ENCODE measurements around the gene TMEM125.

TMEM125 gene

GRCh38 chr1:43312212-43312623, 42.4 kb downstream of the TMEM125 start:
- H2BK12ac ChIP-seq (ENCODE audit: low read length): peak overlapping the region; percentile 1
- no peak overlapping the region for H2AFZ ChIP-seq (ENCODE audit: low read length)
- H3K4me2 ChIP-seq (ENCODE audit: insufficient read depth, low read length, poor library complexity, severe bottlenecking): no peak overlapping the region
- no peak overlapping the region for H3K9ac ChIP-seq (ENCODE audit: low read depth, low read length, poor library complexity)
- no peaks in the 10 kb centered on the region for H3K27me3 ChIP-seq (ENCODE audit: control insufficient read depth in 3 of 3, insufficient read depth in 3 of 3, low read depth in 1 of 3, low read length in 3 of 3)
- no peaks in the 10 kb centered on the region for H3K9me3 ChIP-seq (replicated peaks in 1 of 2; ENCODE audit: control insufficient read depth in 2 of 2, insufficient read depth in 1 of 2, low read depth in 1 of 2, low read length in 2 of 2)
- H3K14ac ChIP-seq (ENCODE audit: low read length): no peak overlapping the region
- no peak overlapping the region for H2BK120ac ChIP-seq (ENCODE audit: low read depth, low read length)
- peak overlapping the region; percentile 6 for H2BK15ac ChIP-seq (ENCODE audit: low read length)
- peak overlapping the region; percentile 65 for H2AK5ac ChIP-seq (ENCODE audit: low read depth, low read length)
- no peaks in the 10 kb centered on the region for H3K79me1 ChIP-seq (ENCODE audit: low read depth, low read length)
- no CpG with 5 or more reads among the region's 19 CpGs for WGBS, 2 donors (ENCODE audit: extremely low coverage in 2 of 2, insufficient read length in 2 of 2, insufficient replicate concordance in 1 of 2)
- no peak overlapping the region for H3K23ac ChIP-seq (ENCODE audit: low read depth, low read length, poor library complexity)
- H3K36me3 ChIP-seq (replicated peaks in 1 of 2; ENCODE audit: control insufficient read depth in 2 of 2, insufficient read depth in 2 of 2, low read length in 2 of 2): no peaks in the 10 kb centered on the region
- no peak overlapping the region for H4K91ac ChIP-seq (ENCODE audit: low read depth, low read length, poor library complexity)
- no peak overlapping the region for H3K4ac ChIP-seq (ENCODE audit: low read length)
- DNase-seq (ENCODE audit: low spot score): no peak
- H3K4me1 ChIP-seq (ENCODE audit: control insufficient read depth in 2 of 2, insufficient read depth in 1 of 2, low read depth in 1 of 2, low read length in 2 of 2): no peaks in the 10 kb centered on the region
- H3K4me3 ChIP-seq (ENCODE audit: low read length in 2 of 2): no peak overlapping the region
- H3K27ac ChIP-seq (replicated peaks; ENCODE audit: low read length): no peak overlapping the region
- H3K18ac ChIP-seq (ENCODE audit: low read length): no peak overlapping the region
- no peak overlapping the region for H4K8ac ChIP-seq (ENCODE audit: low read depth, low read length)
- H2BK5ac ChIP-seq (ENCODE audit: low read length): no peak overlapping the region

GRCh38 chr1:43312663-43313515, 43.1 kb downstream of the TMEM125 start:
- no peaks in the 10 kb centered on the region for H3K27me3 ChIP-seq (ENCODE audit: control insufficient read depth in 3 of 3, insufficient read depth in 3 of 3, low read depth in 1 of 3, low read length in 3 of 3)
- H2BK12ac ChIP-seq (ENCODE audit: low read length): no peak overlapping the region
- H2AK5ac ChIP-seq (ENCODE audit: low read depth, low read length): peak overlapping the region; percentile 65
- no peak overlapping the region for H3K14ac ChIP-seq (ENCODE audit: low read length)
- H2BK120ac ChIP-seq (ENCODE audit: low read depth, low read length): no peak overlapping the region
- H3K79me1 ChIP-seq (ENCODE audit: low read depth, low read length): no peaks in the 10 kb centered on the region
- no peak overlapping the region for H3K4ac ChIP-seq (ENCODE audit: low read length)
- H4K91ac ChIP-seq (ENCODE audit: low read depth, low read length, poor library complexity): no peak overlapping the region
- H3K23ac ChIP-seq (ENCODE audit: low read depth, low read length, poor library complexity): no peak overlapping the region
- H3K27ac ChIP-seq (replicated peaks; ENCODE audit: low read length): no peak overlapping the region
- no peaks in the 10 kb centered on the region for H3K9me3 ChIP-seq (replicated peaks in 1 of 2; ENCODE audit: control insufficient read depth in 2 of 2, insufficient read depth in 1 of 2, low read depth in 1 of 2, low read length in 2 of 2)
- no peak overlapping the region for H2BK15ac ChIP-seq (ENCODE audit: low read length)
- peak overlapping the region in 1 of 2 donors; percentile 49 for H3K4me3 ChIP-seq (ENCODE audit: low read length in 2 of 2)
- peak overlapping the region; percentile 58 for H3K18ac ChIP-seq (ENCODE audit: low read length)
- no peak overlapping the region for H3K9ac ChIP-seq (ENCODE audit: low read depth, low read length, poor library complexity)
- no peak for DNase-seq (ENCODE audit: low spot score)
- no peak overlapping the region for H2AFZ ChIP-seq (ENCODE audit: low read length)
- H3K4me2 ChIP-seq (ENCODE audit: insufficient read depth, low read length, poor library complexity, severe bottlenecking): no peak overlapping the region
- H2BK5ac ChIP-seq (ENCODE audit: low read length): no peak overlapping the region
- H4K8ac ChIP-seq (ENCODE audit: low read depth, low read length): no peak overlapping the region
- H3K4me1 ChIP-seq (ENCODE audit: control insufficient read depth in 2 of 2, insufficient read depth in 1 of 2, low read depth in 1 of 2, low read length in 2 of 2): peaks cover 0 to under 1% of the 10 kb centered on the region in 2 donors
- no peaks in the 10 kb centered on the region for H3K36me3 ChIP-seq (replicated peaks in 1 of 2; ENCODE audit: control insufficient read depth in 2 of 2, insufficient read depth in 2 of 2, low read length in 2 of 2)
- no CpG with 5 or more reads among the region's 24 CpGs for WGBS, 2 donors (ENCODE audit: extremely low coverage in 2 of 2, insufficient read length in 2 of 2, insufficient replicate concordance in 1 of 2)

GRCh38 chr1:43313771-43314170, 44.0 kb downstream of the TMEM125 start:
- Histone ChIP-seq H3K27me3 (ENCODE audit: control insufficient read depth in 3 of 3, insufficient read depth in 3 of 3, low read depth in 1 of 3, low read length in 3 of 3) (no peaks in the 10 kb centered on the region), H3K4me1 (ENCODE audit: control insufficient read depth in 2 of 2, insufficient read depth in 1 of 2, low read depth in 1 of 2, low read length in 2 of 2) (peaks cover 0 to 5% of the 10 kb centered on the region in 2 donors), H3K9ac (ENCODE audit: low read depth, low read length, poor library complexity) (no peak overlapping the region), H4K8ac (ENCODE audit: low read depth, low read length) (no peak overlapping the region), H3K79me1 (ENCODE audit: low read depth, low read length) (no peaks in the 10 kb centered on the region), H2BK12ac (ENCODE audit: low read length) (no peak overlapping the region), H3K23ac (ENCODE audit: low read depth, low read length, poor library complexity) (no peak overlapping the region), H2BK15ac (ENCODE audit: low read length) (no peak overlapping the region), H3K14ac (ENCODE audit: low read length) (no peak overlapping the region), H4K91ac (ENCODE audit: low read depth, low read length, poor library complexity) (no peak overlapping the region), H3K4me3 (ENCODE audit: low read length in 2 of 2) (no peak overlapping the region), H2BK120ac (ENCODE audit: low read depth, low read length) (no peak overlapping the region), H2BK5ac (ENCODE audit: low read length) (no peak overlapping the region), H3K27ac (replicated peaks; ENCODE audit: low read length) (no peak overlapping the region), H3K4ac (ENCODE audit: low read length) (no peak overlapping the region), H3K4me2 (ENCODE audit: insufficient read depth, low read length, poor library complexity, severe bottlenecking) (no peak overlapping the region), H3K9me3 (replicated peaks in 1 of 2; ENCODE audit: control insufficient read depth in 2 of 2, insufficient read depth in 1 of 2, low read depth in 1 of 2, low read length in 2 of 2) (no peaks in the 10 kb centered on the region), H2AK5ac (ENCODE audit: low read depth, low read length) (no peak overlapping the region), H3K36me3 (replicated peaks in 1 of 2; ENCODE audit: control insufficient read depth in 2 of 2, insufficient read depth in 2 of 2, low read length in 2 of 2) (no peaks in the 10 kb centered on the region), H3K18ac (ENCODE audit: low read length) (no peak overlapping the region), H2AFZ (ENCODE audit: low read length) (no peak overlapping the region)
- no peak for DNase-seq (ENCODE audit: low spot score)
- no CpG with 5 or more reads among the region's 10 CpGs for WGBS, 2 donors (ENCODE audit: extremely low coverage in 2 of 2, insufficient read length in 2 of 2, insufficient replicate concordance in 1 of 2)

- no peak overlapping the region for H4K8ac ChIP-seq (ENCODE audit: low read depth, low read length)
- no peak overlapping the region for H2AK5ac ChIP-seq (ENCODE audit: low read depth, low read length)
These were observed 44.5 kb downstream of the TMEM125 start for GRCh38 chr1:43314233-43314632.

More at GRCh38 chr1:43314233-43314632, 44.5 kb downstream of the TMEM125 start:
- Histone ChIP-seq H3K18ac (ENCODE audit: low read length) (no peak overlapping the region), H2BK12ac (ENCODE audit: low read length) (no peak overlapping the region), H2BK120ac (ENCODE audit: low read depth, low read length) (no peak overlapping the region), H3K4me3 (ENCODE audit: low read length in 2 of 2) (no peak overlapping the region), H3K27me3 (ENCODE audit: control insufficient read depth in 3 of 3, insufficient read depth in 3 of 3, low read depth in 1 of 3, low read length in 3 of 3) (no peaks in the 10 kb centered on the region), H3K9ac (ENCODE audit: low read depth, low read length, poor library complexity) (no peak overlapping the region), H3K79me1 (ENCODE audit: low read depth, low read length) (no peaks in the 10 kb centered on the region), H4K91ac (ENCODE audit: low read depth, low read length, poor library complexity) (no peak overlapping the region), H3K23ac (ENCODE audit: low read depth, low read length, poor library complexity) (no peak overlapping the region), H3K4me2 (ENCODE audit: insufficient read depth, low read length, poor library complexity, severe bottlenecking) (no peak overlapping the region), H3K9me3 (replicated peaks in 1 of 2; ENCODE audit: control insufficient read depth in 2 of 2, insufficient read depth in 1 of 2, low read depth in 1 of 2, low read length in 2 of 2) (no peaks in the 10 kb centered on the region), H3K4ac (ENCODE audit: low read length) (no peak overlapping the region), H2BK15ac (ENCODE audit: low read length) (no peak overlapping the region), H2BK5ac (ENCODE audit: low read length) (no peak overlapping the region), H3K4me1 (ENCODE audit: control insufficient read depth in 2 of 2, insufficient read depth in 1 of 2, low read depth in 1 of 2, low read length in 2 of 2) (peaks cover 0 to 5% of the 10 kb centered on the region in 2 donors), H3K36me3 (replicated peaks in 1 of 2; ENCODE audit: control insufficient read depth in 2 of 2, insufficient read depth in 2 of 2, low read length in 2 of 2) (no peaks in the 10 kb centered on the region), H3K27ac (replicated peaks; ENCODE audit: low read length) (no peak overlapping the region), H2AFZ (ENCODE audit: low read length) (no peak overlapping the region), H3K14ac (ENCODE audit: low read length) (no peak overlapping the region)
- no CpG with 5 or more reads among the region's 5 CpGs for WGBS, 2 donors (ENCODE audit: extremely low coverage in 2 of 2, insufficient read length in 2 of 2, insufficient replicate concordance in 1 of 2)
- DNase-seq (ENCODE audit: low spot score): no peak

All from neuronal stem cell (in vitro differentiated cells).